Measurements from ENCODE around the gene ZNF786.
"Not testable (repeated sequence)": the region's sequence is repeated elsewhere in the genome, so short reads cannot be mapped to it uniquely, and the experiment has no call there.

Gene ZNF786

DNA sequence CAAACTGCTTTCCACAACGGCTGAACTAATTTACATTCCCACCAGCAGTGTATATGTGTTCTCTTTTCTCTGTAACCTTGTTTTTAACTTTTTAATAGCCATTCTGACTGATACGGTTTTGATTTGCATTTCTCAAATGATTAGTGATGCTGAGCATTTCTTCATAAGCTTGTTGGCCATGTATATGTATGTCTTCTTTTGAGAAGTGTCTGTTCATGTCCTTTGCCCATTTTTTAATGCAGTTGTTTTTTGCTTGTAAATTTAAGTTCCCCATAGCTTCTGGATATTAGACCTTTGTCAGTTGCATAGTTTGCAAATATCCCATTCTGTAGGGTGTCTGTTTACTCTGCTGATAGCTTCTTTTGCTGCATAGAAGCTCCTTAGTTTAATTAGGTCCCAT is 6.1 kb downstream of the ZNF786 start:
- DNase-seq (ENCODE audit: low spot score), result no peak

DNA sequence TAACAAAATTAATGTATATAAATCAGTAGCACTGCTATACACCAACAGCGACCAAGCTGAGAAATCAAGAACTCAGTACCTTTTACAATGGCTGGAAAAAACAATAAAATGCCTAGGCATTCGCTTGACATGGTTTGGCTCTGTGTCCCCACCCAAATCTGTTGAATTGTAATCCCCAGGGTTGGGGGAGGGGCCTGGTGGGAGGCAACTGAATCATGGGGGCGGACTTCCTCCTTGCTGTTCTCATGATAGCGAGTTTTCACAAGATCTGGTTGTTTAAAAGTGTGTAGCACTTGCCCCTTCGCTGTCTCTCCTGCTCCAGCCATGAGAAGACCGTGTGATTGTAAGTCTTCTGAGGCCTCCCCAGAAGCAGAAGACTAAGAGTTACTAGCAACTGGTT is 8.6 kb downstream of the ZNF786 start:
- DNase-seq (ENCODE audit: low spot score), result no peak

DNA sequence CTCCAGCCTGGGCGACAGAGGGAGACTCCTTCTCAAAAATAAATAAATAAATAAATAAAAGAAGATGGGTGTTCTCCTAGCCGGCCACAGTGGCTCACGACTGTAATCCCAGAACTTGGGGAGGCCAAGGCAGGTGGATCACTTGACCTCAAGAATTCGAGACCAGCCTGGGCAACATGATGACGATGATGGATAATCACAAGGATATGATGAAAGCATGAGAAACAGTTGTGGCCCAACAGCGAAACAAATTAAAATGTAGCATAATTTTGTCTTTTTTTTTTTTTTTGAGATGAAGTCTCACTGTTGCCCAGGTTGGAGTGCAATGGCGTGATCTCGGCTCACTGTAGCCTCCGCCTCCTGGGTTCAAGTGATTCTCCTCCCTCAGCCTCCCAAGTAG is 12.9 kb downstream of the ZNF786 start:
- no peak for DNase-seq (ENCODE audit: low spot score)

DNA sequence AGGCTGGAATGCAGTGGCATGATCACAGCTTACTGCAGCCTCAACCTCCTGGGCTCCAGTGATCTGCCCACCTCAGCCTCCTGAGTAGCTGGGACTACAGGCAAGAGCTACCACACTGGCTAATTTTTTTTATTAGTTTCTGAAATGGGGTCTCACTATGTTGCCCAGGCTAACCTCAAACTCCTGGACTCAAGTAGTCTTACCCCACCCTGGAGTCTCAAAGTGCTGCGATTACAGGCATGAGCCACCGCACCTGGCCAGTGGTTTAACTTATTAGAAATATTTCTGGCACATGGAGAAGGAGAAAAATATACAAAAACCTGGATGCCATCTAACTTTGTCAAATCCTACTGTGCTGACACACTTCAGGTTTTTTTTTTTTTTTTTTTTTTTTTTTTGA is 15.2 kb downstream of the ZNF786 start:
- no peak for DNase-seq (ENCODE audit: low spot score)

DNA sequence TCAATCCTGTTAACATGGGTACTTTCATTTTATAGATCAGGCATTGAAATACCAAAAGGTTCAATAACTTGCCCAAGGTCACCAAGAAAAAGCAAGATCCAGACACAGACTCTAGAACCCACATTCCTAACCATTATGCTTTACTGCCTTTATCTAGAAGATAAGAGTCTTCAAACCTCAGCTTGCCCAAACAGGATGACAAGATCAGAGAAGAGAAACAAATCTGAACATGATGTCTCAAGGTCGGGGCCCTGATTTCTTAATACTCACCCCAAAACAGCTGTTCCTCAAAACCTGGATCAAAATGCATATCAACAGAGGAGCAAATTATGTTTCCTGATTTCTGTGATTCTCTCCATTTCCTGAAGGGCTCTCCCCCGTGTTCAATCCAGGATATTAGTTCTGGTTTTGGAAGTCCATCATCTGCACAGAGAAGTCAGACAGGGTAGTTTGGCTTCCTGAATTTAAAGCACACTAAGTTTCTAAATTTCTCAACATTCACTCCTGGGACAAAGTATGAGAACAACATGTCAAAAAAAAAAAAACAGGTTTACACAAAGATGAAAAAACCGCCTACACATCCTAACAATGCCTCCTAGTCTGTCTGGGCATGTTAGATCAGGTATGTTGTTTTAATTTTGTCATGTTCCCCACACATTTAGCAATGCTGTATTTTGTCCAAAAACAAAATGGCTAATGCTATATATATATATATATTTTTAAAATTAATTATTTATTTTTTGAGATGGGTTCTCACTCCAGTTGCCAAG is 16.2 kb downstream of the ZNF786 start:
- no peak for DNase-seq (ENCODE audit: low spot score)

DNA sequence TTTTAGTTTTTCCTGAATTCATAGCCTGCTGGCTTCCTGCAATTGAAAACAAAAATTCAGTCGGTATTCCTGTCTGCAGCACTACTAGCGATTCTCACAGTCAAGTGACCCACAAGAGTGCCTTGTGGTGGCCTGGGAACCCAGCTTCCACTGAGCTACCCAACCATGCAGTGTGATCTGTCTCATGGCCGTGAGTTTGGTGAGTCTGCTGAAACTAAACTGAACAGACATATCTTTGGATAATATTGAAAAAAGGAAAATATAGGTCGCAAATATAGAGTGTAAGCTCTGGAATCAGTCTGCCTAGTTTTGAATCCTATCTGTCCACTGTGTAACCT is 18.1 kb downstream of the ZNF786 start:
- DNase-seq (ENCODE audit: low spot score), result no peak

DNA sequence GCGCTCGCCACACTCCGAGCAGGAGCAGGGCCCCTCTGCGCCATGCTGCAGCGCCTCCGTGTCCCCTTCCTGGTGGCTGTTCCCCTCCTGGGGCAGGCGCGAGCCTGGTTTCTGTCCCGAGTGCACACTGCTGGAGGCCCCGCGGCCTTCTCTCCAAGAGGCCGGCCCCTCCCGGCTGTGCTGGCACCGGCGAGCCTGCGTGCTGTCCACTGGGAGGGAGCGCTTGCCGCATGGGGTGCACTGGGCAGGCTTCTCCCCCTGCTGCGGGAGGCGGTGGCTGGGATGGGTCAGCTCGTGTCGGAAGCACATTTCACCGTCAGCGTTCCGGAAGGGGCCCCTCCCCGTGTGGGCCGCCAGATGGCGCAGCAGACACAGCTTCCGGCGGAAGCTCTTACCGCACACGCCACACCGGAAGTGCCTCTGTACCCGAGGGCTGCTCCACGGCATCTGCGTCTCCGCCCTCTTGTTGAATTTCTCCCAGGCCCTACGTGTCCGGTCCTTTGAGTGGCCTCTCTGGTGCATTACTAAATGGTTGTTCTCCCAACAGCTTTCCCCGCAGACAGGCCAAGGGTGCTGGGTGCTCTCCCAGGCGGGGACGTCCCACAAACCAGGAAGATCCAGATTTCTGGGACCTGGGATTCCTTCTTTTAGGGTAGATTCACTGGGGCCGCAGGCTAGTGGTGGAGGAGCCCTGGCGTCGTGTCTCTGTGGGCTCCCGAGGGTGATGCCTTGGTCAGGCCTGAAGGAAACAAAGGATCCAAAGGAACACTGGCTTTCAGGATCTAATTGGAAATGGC is 18.7 kb downstream of the ZNF786 start:
- no peak for DNase-seq (ENCODE audit: low spot score)

DNA sequence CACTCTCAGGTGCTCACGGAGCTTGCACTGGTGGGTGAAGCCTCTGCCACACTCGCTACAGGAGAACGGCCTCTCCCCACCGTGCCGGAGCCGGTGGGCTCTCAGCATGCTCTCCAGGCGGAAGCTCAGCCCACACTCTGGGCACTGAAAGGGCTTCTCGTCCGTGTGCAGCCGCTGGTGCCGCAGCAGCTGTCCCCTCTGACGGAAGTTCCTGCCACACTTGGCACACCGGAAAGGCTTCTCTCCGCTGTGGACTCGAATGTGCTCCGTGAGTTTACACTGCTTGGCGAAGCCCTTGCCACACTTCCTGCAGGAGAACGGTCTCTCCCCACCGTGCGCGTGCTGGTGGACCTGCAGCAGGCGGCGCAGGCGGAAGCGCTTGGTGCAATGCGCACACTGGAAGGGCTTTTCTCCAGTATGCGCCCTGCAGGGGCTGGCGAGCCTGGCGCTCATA is 19.3 kb downstream of the ZNF786 start:
- no peak for DNase-seq (ENCODE audit: low spot score)

DNA sequence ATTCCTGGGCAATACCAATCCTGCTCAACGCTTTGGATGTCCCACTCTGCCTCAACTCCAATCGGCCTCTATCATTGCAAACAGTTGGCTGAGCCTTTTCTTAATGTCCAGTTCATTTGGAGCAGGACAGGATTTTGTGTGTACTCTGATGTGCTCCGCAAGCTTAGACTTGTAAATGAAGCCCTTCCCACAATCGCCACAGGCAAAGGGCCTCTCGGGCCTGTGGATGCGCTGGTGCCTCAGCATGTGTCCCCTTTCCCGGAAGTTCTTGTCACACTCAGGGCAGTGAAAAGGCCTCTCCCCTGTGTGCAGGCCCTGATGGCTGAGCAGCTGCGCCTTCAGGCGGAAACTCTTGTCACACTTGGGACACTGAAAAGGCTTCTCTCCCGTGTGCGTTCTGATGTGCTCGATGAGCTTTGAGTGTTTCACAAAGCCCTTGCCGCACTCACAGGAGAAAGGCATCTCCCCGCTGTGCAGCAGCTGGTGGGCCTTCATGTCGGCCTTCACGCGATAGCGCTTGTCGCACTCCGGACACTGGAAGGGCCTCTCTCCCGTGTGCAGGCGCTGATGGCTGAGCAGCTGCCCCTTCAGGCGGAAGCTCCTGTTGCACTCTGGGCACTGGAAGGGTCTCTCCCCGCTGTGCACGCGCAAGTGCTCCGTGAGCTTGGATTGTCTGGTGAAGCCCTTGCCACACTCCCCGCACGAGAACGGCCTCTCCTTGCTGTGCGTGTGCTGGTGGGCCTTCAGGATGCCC is 20.0 kb downstream of the ZNF786 start:
- no peak for DNase-seq (ENCODE audit: low spot score)

DNA sequence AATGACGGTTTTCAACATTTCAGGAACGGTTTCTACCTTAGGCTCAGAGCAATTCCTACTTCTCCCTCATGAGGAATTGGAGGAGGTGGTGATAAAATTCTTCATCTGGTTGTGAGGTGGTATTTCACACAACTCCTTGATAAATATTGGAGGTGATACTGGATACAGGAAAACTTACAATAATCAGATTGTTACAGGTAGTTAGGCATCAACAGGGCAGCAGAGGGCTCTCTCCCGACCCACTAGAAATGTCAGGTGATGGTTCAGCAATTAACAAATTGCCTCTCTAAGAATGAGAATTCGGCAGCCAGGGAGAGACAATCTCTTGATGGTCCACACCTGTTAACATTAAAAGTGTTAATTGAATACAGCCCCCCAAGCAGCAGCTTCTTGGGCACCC is 22.6 kb downstream of the ZNF786 start:
- peak; percentile 18 for DNase-seq (ENCODE audit: low spot score)

DNA sequence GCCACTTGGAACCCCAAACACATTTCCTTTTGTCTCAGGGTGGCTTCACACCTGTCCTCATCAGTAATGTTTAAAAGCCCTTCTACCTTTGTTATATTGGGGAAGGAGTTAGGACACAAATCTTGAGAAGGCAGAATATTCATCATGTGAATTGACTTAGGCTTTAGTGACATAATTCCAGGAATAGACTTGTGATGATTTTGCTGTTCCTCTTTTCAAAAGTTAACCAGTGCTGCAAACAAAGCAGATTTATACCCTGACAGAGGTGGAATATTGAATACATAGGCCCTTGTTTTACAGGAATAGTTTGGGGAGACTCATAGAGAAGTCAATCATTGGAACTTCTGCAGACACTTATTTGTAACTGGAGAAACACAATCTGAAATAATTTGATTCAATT is 27.0 kb downstream of the ZNF786 start:
- DNase-seq (ENCODE audit: low spot score), result no peak

DNA sequence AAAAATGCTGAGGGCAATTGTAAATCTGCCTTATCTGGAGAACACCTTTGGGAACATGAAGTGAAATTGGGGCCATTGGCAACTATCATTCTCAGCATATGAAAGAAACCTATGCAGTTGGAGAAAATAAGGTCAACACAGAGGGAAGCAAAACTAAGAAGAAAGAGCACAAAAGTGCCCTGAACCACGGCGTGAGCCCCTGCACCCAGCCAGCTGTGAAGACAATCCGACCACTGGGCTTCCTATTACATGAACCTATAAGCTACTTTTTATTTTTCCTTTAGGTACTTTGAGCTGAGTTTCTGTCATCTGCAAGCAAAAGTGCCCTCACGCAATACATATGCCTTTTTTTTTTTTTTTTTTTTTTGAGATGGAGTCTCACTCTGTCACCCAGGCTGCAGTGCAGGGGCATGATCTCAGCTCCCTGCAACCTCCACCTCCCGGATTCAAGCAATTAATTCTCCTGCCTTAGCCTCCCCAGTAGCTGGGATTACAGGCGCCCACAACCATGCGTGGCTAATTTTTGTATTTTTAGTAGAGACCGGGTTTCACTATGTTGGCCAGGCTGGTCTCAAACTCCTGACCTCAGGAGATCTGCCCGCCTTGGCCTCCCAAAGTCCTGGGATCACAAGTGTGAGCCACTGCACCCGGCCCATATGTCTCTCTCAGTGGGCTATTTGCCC is 28.2 kb downstream of the ZNF786 start:
- DNase-seq (ENCODE audit: low spot score), result not testable (repeated sequence)

DNA sequence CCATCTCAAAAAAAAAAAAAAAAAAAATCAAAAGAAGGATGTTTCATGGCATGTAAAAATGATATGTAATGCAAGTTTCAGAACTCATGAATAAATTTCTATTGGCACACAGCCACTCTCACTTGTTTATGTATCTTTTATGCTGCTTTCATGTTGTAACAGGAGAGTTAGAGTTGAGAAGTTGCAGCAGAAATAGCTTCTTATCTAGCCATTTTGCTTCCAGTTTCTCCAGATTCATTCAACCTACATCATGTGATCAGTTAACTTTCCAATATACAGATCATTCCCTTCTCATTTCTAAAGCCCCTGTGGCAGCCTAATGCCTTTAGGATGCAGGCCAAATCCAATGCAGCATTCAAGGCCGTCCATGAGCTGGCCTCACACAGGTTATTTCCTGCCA is 30.4 kb downstream of the ZNF786 start:
- DNase-seq (ENCODE audit: low spot score), result no peak

DNA sequence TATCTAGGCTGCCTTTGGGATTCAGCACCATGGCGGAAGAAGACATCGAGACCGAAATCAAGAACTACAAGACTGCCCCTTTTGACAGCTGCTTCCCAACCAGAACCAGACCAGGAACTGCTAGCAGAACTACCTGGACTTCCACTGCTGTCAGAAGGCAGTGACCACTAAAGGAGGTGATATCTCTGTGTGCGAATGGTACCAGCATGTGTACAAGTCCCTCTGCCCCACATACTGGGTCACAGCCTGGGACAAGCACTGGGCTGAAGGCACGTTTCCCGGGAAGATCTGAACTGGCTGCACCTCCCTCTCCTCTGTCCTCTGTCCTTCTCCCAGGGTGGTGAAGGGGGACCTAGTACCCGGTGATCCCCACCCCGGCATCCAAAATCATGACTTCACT is 36.6 kb downstream of the ZNF786 start:
- DNase-seq (ENCODE audit: low spot score), result no peak

DNA sequence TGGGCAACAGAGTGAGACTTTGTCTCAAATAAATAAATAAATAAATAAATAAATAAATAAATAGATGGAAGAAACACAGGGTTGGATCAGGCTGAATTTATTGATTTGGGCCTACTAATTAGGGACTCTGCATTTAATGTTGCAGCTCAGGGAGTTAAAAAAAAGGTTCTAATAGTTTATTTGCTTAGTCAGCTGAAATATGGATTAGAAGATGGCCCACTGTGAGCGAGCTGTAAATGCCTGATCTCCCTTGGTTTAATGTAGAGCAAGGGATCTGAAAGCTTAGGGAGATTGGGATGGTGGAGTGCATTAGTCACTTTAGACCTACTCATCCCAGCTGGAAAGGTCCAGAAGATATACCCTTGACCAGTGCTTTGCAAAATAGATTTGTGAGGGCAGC is 37.1 kb downstream of the ZNF786 start:
- DNase-seq (ENCODE audit: low spot score), result no peak

DNA sequence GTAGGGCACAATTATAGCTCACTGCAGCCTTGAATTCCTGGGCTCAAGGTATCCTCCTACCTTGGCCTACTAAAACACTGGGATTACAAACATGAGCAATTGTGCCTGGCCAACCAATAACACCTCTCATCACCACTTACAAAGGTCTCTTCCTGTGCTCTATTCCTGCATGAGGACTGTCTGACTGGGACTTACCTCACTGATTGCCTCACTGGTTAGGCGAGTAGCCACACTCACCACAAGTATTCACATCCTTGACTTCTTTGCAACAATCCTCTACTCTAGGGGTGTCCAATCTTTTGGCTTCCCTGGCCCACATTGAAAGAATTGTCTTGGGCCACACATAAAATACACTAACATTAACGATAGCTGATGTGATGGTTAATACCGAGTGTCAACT is 39.6 kb downstream of the ZNF786 start:
- DNase-seq (ENCODE audit: low spot score), result no peak

DNA sequence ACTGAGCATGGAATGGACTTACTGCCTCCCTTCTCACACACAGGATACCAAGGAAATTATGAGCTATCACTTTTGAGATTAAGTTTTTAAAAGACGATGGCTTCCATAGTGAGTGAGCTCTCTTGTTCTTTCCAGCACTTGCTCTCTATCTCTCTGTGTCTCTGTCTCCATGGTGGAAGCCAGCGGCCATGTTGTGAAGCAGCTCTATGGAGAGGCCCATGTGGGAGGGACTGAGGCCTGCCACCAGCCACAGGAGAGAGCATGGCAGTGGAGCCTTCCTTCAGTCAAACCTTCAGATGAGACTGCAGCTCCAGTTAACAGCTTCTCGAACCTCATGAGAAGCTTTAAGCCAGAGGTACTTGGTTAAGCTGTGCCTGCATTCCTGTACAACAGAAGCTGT is 41.7 kb downstream of the ZNF786 start:
- no peak for DNase-seq (ENCODE audit: low spot score)

DNA sequence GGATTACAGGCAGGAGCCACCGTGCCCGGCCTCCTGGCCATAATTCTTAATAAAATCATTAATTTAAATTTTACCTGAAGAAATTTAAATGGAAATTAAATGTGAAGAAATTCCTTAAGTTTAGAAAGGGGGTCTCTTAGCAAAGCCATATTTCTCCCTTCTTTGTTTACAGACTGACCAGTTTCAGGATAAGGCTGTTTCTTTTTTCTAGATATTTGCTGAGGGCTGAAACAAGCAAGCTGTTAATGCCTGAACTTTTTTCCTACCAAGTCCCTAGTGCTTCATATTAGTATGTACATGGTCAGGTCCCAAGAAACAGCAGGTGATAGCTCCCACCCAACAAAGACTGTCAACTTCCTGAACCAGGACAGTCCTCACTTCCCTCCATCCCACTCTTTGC is 44.1 kb downstream of the ZNF786 start:
- DNase-seq (ENCODE audit: low spot score), result no peak

DNA sequence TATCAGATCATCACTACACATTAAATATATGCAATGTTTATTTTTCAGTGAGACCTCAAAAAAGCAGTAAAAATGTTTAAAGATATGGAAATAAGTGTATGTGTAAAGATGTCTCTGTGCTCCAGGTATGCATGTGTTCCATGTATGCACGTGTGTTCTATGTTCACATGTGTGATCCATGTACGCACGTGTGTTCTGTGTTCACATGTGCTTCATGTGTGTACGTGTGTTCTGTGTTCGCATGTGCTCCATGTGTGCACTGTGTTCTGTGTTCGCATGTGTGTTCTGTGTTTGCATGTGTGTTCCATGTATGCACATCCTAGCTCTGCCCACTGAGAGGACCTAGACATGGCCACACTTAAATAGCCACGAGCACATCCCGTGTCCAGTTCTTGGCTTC is 46.6 kb downstream of the ZNF786 start:
- DNase-seq (ENCODE audit: low spot score), result no peak

DNA sequence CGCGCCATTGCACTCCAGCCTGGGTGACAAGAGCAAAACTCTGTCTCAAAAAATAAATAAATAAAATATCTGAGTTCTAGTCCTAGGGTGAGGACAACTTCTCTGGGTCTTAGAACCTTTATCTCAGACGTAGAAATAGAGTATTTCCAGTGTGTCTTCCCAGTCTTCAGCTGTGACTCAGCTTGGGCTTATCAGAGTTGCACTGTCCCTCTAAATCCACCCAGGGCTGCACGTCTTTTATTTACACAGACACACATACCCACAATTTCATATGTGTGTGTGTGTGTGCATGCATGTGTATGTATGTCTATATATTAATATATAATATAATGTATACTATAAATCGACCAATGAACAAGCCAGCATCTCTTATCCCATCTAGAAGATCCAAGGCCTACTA is 49.2 kb downstream of the ZNF786 start:
- DNase-seq (ENCODE audit: low spot score), result no peak

DNA sequence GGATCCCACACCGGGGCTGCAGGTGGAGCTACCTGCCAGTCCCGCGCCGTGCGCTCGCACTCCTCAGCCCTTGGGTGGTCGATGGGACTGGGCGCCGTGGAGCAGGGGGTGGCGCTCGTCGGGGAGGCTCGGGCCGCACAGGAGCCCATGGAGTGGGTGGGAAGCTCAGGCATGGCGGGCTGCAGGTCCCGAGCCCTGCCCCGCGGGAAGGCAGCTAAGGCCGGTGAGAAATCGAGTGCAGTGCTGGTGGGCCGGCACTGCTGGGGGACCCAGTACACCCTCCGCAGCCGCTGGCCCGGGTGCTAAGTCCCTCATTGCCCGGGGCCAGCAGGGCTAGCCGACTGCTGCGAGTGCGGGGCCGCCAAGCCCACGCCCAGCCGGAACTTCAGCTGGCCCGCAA is 51.9 kb downstream of the ZNF786 start:
- not testable (repeated sequence) for DNase-seq (ENCODE audit: low spot score)

DNA sequence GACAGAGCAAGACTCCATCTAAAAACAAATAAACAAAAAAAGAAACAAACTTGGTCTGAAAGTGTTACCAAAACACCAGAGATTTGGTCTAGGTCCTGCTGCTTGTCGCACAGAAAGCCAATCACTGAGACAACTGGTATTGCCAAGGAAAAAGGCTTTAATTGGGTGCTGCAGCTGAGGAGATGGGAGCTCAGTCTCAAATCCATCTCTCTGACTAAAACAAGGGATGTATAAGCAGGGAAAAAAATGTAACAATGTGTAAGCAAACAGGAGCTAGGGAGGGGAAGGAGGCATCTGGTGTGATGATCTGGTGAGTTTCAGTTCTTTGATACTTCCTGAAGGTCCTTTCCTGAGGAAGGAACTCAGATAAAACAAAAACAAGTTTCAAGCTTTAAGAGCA is 53.8 kb downstream of the ZNF786 start:
- DNase-seq (ENCODE audit: low spot score), result no peak
